ENCODE results near the gene WNT16. TPM values are rescaled to one million over a fixed set of nuclear protein-coding genes. Genes with fewer than 3 reads are reported as not detected.

The WNT16 gene
- total RNA-seq, 2 donors from 2014 or later = not detected

DNA sequence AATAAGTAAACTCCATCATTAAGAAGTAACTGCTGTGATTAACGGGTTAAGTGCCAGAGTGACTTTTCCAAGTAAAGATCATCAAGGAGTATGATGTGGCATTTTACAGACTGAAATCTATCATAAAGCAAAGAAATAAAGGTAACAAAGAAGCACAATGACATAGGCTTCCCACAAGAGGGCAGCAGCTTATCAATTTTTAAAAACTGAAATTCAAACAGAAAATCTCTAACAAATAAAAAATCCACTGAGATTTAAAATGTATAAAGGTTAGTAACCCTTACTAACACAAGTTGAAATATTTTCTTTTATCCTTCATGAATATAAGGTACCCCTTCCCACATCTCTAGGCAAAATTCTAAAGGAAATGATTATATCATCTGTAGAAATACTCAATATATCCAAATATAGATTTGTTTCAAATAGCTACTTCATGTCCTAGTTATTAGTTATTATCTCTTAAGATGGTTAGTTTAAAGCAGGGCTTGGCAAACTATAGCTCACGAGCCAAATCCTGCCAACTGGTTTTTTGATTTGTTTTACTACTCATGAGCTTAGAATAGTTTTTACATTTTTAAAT lies 38.1 kb downstream of the WNT16 start:
- Histone ChIP-seq H3K27ac (no peak overlapping the region), H3K36me3 (replicated peaks in 1 of 2; ENCODE audit: insufficient read depth in 1 of 2, low read depth in 2 of 2) (peaks cover 0 to 3% of the 10 kb centered on the region in 2 donors), H3K27me3 (no peaks in the 10 kb centered on the region), H3K9me3 (no peaks in the 10 kb centered on the region), H3K4me1 (peaks cover 14% of the 10 kb centered on the region), H3K4me3 (no peak overlapping the region)
- DNase-seq (peak in 3 of 4 donors; percentile 24 to 51 (median 45)), ATAC-seq (no peak)
- TF ChIP-seq, protein P1, sequence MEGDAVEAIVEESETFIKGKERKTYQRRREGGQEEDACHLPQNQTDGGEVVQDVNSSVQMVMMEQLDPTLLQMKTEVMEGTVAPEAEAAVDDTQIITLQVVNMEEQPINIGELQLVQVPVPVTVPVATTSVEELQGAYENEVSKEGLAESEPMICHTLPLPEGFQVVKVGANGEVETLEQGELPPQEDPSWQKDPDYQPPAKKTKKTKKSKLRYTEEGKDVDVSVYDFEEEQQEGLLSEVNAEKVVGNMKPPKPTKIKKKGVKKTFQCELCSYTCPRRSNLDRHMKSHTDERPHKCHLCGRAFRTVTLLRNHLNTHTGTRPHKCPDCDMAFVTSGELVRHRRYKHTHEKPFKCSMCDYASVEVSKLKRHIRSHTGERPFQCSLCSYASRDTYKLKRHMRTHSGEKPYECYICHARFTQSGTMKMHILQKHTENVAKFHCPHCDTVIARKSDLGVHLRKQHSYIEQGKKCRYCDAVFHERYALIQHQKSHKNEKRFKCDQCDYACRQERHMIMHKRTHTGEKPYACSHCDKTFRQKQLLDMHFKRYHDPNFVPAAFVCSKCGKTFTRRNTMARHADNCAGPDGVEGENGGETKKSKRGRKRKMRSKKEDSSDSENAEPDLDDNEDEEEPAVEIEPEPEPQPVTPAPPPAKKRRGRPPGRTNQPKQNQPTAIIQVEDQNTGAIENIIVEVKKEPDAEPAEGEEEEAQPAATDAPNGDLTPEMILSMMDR (IDR thresholded peaks at IDR 0.05) = peak; percentile 53 to 86 (median 77)
- TF ChIP-seq POLR2A (IDR thresholded peaks at IDR 0.05) = no peak
- intact Hi-C loops (cut with DNase I) = loop anchor here (5.0 kb wide), 1 partner anchor 180 kb away; no protein-coding TSS in a partner anchor
- WGBS, 2 donors = 15 to 17% methylated on average over 2 of the region's 2 CpGs

DNA sequence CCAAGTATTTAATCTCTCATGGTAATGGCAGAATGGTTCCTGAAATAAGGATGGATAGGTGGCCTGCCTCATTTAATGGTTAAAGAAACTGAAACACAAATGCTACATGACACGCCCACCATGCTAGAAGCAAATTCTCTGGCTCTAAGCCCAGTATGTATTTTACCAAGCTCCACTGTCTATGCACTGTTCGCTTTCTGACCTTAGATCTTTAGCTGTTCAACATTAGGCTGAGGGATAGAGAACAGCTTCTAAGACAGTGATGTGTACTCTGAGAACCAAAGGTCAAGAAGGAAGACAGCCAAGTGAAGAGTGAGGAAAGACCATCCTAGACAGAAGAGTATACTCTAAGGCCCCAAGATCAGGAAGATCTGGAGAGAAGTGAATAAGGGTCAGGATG lies 40.7 kb downstream of the WNT16 start:
- Histone ChIP-seq H3K4me3 (no peak overlapping the region), H3K27ac (peak overlapping the region in 2 of 4 donors; percentile 4 to 9), H3K27me3 (no peaks in the 10 kb centered on the region), H3K4me1 (peaks cover 21% of the 10 kb centered on the region), H3K36me3 (replicated peaks in 1 of 2; ENCODE audit: insufficient read depth in 1 of 2, low read depth in 2 of 2) (no peaks in the 10 kb centered on the region), H3K9me3 (no peaks in the 10 kb centered on the region)
- no peak for DNase-seq
- peak; percentile 33 for ATAC-seq
- TF ChIP-seq POLR2A (IDR thresholded peaks at IDR 0.05) = no peak
- TF ChIP-seq, protein P1 (IDR thresholded peaks at IDR 0.05) = no peak
- 25 to 36% methylated on average over 2 of the region's 2 CpGs for WGBS, 2 donors
- intact Hi-C loops (cut with DNase I) = loop anchor here (5.0 kb wide), 1 partner anchor 178 kb away; no protein-coding TSS in a partner anchor

DNA sequence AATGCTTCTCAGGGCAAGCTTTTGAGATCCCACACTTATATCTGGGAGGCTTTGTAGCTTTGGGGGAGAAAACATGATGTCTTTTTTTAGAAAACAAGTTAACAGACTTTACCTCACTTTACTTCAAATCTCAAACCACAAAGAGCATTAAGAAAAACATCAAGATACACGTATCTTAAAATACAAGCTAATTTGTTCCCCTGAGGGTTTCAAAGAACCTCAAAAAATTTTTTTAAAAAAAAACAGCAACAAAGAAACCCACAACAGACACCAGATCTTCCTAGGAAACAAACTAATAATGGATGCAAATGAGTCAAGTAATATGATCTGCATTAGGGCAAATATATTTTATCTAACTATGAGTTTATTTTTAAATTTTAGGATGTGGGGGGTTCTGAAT lies 42.6 kb downstream of the WNT16 start:
- Histone ChIP-seq H3K27me3 (no peaks in the 10 kb centered on the region), H3K27ac (no peak overlapping the region), H3K4me3 (no peak overlapping the region), H3K9me3 (no peaks in the 10 kb centered on the region), H3K4me1 (peaks cover 21% of the 10 kb centered on the region), H3K36me3 (replicated peaks in 1 of 2; ENCODE audit: insufficient read depth in 1 of 2, low read depth in 2 of 2) (peaks cover 0 to 3% of the 10 kb centered on the region in 2 donors)
- DNase-seq (no peak), ATAC-seq (no peak)
- intact Hi-C loops (cut with DNase I) = loop anchor here (10.0 kb wide), 1 partner anchor 623 kb away; no protein-coding TSS in a partner anchor
- TF ChIP-seq, protein P1 (IDR thresholded peaks at IDR 0.05) = no peak
- TF ChIP-seq POLR2A (IDR thresholded peaks at IDR 0.05) = no peak
- 58 to 64% methylated on average over 1 of the region's 1 CpG for WGBS, 2 donors

DNA sequence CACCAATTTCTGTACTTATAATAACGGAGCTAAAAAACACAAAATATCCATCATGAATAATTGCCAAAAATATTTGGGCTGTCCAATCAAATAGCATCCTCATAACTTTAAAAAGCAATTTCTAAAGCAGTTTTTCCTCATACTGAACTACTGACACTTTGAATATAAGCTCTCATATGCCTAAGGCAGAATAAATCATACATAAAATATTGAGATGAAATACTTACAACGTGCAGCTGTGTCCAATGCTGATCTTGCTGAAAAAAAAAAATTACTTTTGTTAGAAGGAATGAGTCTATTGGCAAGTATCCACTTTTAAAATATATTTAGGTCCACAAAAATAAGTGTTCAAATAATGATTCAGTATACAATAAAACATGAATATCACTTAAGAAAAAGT lies 43.1 kb downstream of the WNT16 start:
- no peaks in the 10 kb centered on the region for H3K9me3 ChIP-seq
- WGBS, 2 donors = 67 to 71% methylated on average over 2 of the region's 2 CpGs
- no peak overlapping the region for H3K27ac ChIP-seq
- H3K36me3 ChIP-seq (replicated peaks in 1 of 2; ENCODE audit: insufficient read depth in 1 of 2, low read depth in 2 of 2) = peaks cover 0 to 3% of the 10 kb centered on the region in 2 donors
- H3K27me3 ChIP-seq = no peaks in the 10 kb centered on the region
- TF ChIP-seq, protein P1 (IDR thresholded peaks at IDR 0.05) = no peak
- no peak for TF ChIP-seq POLR2A (IDR thresholded peaks at IDR 0.05)
- intact Hi-C loops (cut with DNase I) = loop anchor here (10.0 kb wide), 1 partner anchor 623 kb away; no protein-coding TSS in a partner anchor
- ATAC-seq (no peak), DNase-seq (no peak)
- peaks cover 21% of the 10 kb centered on the region for H3K4me1 ChIP-seq
- no peak overlapping the region for H3K4me3 ChIP-seq
